ENCODE data around the gene ITPRIPL1.

ITPRIPL1 gene

GRCh38 chr2:96340493-96341414, 15.6 kb downstream of the ITPRIPL1 start:
- H3K9me3 ChIP-seq (ENCODE audit: control insufficient read depth, low read length): no peaks in the 10 kb centered on the region
- H3K27ac ChIP-seq (ENCODE audit: low read depth, low read length, severe bottlenecking): no peak overlapping the region
- peaks cover 5% of the 10 kb centered on the region for H3K4me1 ChIP-seq (ENCODE audit: control insufficient read depth, insufficient read depth, low read length, poor library complexity, severe bottlenecking)
- peaks cover 53% of the 10 kb centered on the region for H3K36me3 ChIP-seq (ENCODE audit: control insufficient read depth, insufficient read depth, low read length)
- no peak overlapping the region for H3K4me3 ChIP-seq (ENCODE audit: extremely low read depth, insufficient read depth, low read length, poor library complexity, severe bottlenecking)
- WGBS, 2 experiments (ENCODE audit: insufficient coverage in 2 of 2): 92 to 99% methylated on average over 8 of the region's 9 CpGs

GRCh38 chr2:96341641-96342040, 16.5 kb downstream of the ITPRIPL1 start:
- H3K36me3 ChIP-seq (ENCODE audit: control insufficient read depth, insufficient read depth, low read length): peaks cover 62% of the 10 kb centered on the region
- WGBS, 2 experiments (ENCODE audit: insufficient coverage in 2 of 2): 95 to 100% methylated on average over 12 of the region's 14 CpGs
- peaks cover 5% of the 10 kb centered on the region for H3K4me1 ChIP-seq (ENCODE audit: control insufficient read depth, insufficient read depth, low read length, poor library complexity, severe bottlenecking)
- no peak overlapping the region for H3K4me3 ChIP-seq (ENCODE audit: extremely low read depth, insufficient read depth, low read length, poor library complexity, severe bottlenecking)
- H3K27ac ChIP-seq (ENCODE audit: low read depth, low read length, severe bottlenecking): no peak overlapping the region
- no peaks in the 10 kb centered on the region for H3K9me3 ChIP-seq (ENCODE audit: control insufficient read depth, low read length)

GRCh38 chr2:96342085-96342484, 17.0 kb downstream of the ITPRIPL1 start:
- H3K27ac ChIP-seq (ENCODE audit: low read depth, low read length, severe bottlenecking): no peak overlapping the region
- 92 to 100% methylated on average over 2 to 3 of the region's 6 CpGs for WGBS, 2 experiments (ENCODE audit: insufficient coverage in 2 of 2)
- H3K4me1 ChIP-seq (ENCODE audit: control insufficient read depth, insufficient read depth, low read length, poor library complexity, severe bottlenecking): peaks cover 5% of the 10 kb centered on the region
- peaks cover 67% of the 10 kb centered on the region for H3K36me3 ChIP-seq (ENCODE audit: control insufficient read depth, insufficient read depth, low read length)
- no peak overlapping the region for H3K4me3 ChIP-seq (ENCODE audit: extremely low read depth, insufficient read depth, low read length, poor library complexity, severe bottlenecking)
- H3K9me3 ChIP-seq (ENCODE audit: control insufficient read depth, low read length): no peaks in the 10 kb centered on the region

GRCh38 chr2:96344011-96344410, 18.9 kb downstream of the ITPRIPL1 start:
- peaks cover 78% of the 10 kb centered on the region for H3K36me3 ChIP-seq (ENCODE audit: control insufficient read depth, insufficient read depth, low read length)
- H3K4me3 ChIP-seq (ENCODE audit: extremely low read depth, insufficient read depth, low read length, poor library complexity, severe bottlenecking): no peak overlapping the region
- no peaks in the 10 kb centered on the region for H3K9me3 ChIP-seq (ENCODE audit: control insufficient read depth, low read length)
- 100% methylated on average over 4 of the region's 5 CpGs; no CpG with 5 or more reads in 1 of the 2 experiments for WGBS, 2 experiments (ENCODE audit: insufficient coverage in 2 of 2)
- H3K4me1 ChIP-seq (ENCODE audit: control insufficient read depth, insufficient read depth, low read length, poor library complexity, severe bottlenecking): peaks cover 5% of the 10 kb centered on the region
- no peak overlapping the region for H3K27ac ChIP-seq (ENCODE audit: low read depth, low read length, severe bottlenecking)

- Histone ChIP-seq H3K36me3 (ENCODE audit: control insufficient read depth, insufficient read depth, low read length) (peaks cover 90% of the 10 kb centered on the region), H3K27ac (ENCODE audit: low read depth, low read length, severe bottlenecking) (no peak overlapping the region), H3K4me1 (ENCODE audit: control insufficient read depth, insufficient read depth, low read length, poor library complexity, severe bottlenecking) (peaks cover 1% of the 10 kb centered on the region), H3K4me3 (ENCODE audit: extremely low read depth, insufficient read depth, low read length, poor library complexity, severe bottlenecking) (no peak overlapping the region), H3K9me3 (ENCODE audit: control insufficient read depth, low read length) (no peaks in the 10 kb centered on the region)
- WGBS, 2 experiments (ENCODE audit: insufficient coverage in 2 of 2): 89 to 98% methylated on average over 2 to 4 of the region's 4 CpGs
These were observed 20.3 kb downstream of the ITPRIPL1 start for GRCh38 chr2:96345438-96345837.

- Histone ChIP-seq H3K4me3 (ENCODE audit: extremely low read depth, insufficient read depth, low read length, poor library complexity, severe bottlenecking) (no peak overlapping the region), H3K27ac (ENCODE audit: low read depth, low read length, severe bottlenecking) (no peak overlapping the region), H3K36me3 (ENCODE audit: control insufficient read depth, insufficient read depth, low read length) (peaks cover 95% of the 10 kb centered on the region), H3K9me3 (ENCODE audit: control insufficient read depth, low read length) (no peaks in the 10 kb centered on the region), H3K4me1 (ENCODE audit: control insufficient read depth, insufficient read depth, low read length, poor library complexity, severe bottlenecking) (no peaks in the 10 kb centered on the region)
- 95 to 98% methylated on average over 6 of the region's 6 CpGs for WGBS, 2 experiments (ENCODE audit: insufficient coverage in 2 of 2)
These were observed 20.8 kb downstream of the ITPRIPL1 start for GRCh38 chr2:96345868-96346462.

GRCh38 chr2:96347395-96347794, 22.3 kb downstream of the ITPRIPL1 start:
- Histone ChIP-seq H3K27ac (ENCODE audit: low read depth, low read length, severe bottlenecking) (no peak overlapping the region), H3K4me3 (ENCODE audit: extremely low read depth, insufficient read depth, low read length, poor library complexity, severe bottlenecking) (no peak overlapping the region), H3K36me3 (ENCODE audit: control insufficient read depth, insufficient read depth, low read length) (peaks cover 95% of the 10 kb centered on the region), H3K9me3 (ENCODE audit: control insufficient read depth, low read length) (no peaks in the 10 kb centered on the region), H3K4me1 (ENCODE audit: control insufficient read depth, insufficient read depth, low read length, poor library complexity, severe bottlenecking) (no peaks in the 10 kb centered on the region)
- WGBS, 2 experiments (ENCODE audit: insufficient coverage in 2 of 2): 100% methylated on average over 1 of the region's 1 CpG

GRCh38 chr2:96353032-96353561, 28.0 kb downstream of the ITPRIPL1 start:
- Histone ChIP-seq H3K4me1 (ENCODE audit: control insufficient read depth, insufficient read depth, low read length, poor library complexity, severe bottlenecking) (no peaks in the 10 kb centered on the region), H3K27ac (ENCODE audit: low read depth, low read length, severe bottlenecking) (no peak overlapping the region), H3K9me3 (ENCODE audit: control insufficient read depth, low read length) (no peaks in the 10 kb centered on the region), H3K36me3 (ENCODE audit: control insufficient read depth, insufficient read depth, low read length) (peaks cover 89% of the 10 kb centered on the region), H3K4me3 (ENCODE audit: extremely low read depth, insufficient read depth, low read length, poor library complexity, severe bottlenecking) (no peak overlapping the region)
- 98% methylated on average over 6 of the region's 9 CpGs for WGBS, 2 experiments (ENCODE audit: insufficient coverage in 2 of 2)

- Histone ChIP-seq H3K27ac (ENCODE audit: low read depth, low read length, severe bottlenecking) (no peak overlapping the region), H3K4me1 (ENCODE audit: control insufficient read depth, insufficient read depth, low read length, poor library complexity, severe bottlenecking) (no peaks in the 10 kb centered on the region), H3K4me3 (ENCODE audit: extremely low read depth, insufficient read depth, low read length, poor library complexity, severe bottlenecking) (no peak overlapping the region), H3K9me3 (ENCODE audit: control insufficient read depth, low read length) (no peaks in the 10 kb centered on the region), H3K36me3 (ENCODE audit: control insufficient read depth, insufficient read depth, low read length) (peaks cover 87% of the 10 kb centered on the region)
- 100% methylated on average over 1 of the region's 4 CpGs; no CpG with 5 or more reads in 1 of the 2 experiments for WGBS, 2 experiments (ENCODE audit: insufficient coverage in 2 of 2)
These were observed 28.5 kb downstream of the ITPRIPL1 start for GRCh38 chr2:96353606-96354101.

GRCh38 chr2:96354492-96354891, 29.4 kb downstream of the ITPRIPL1 start:
- Histone ChIP-seq H3K9me3 (ENCODE audit: control insufficient read depth, low read length) (no peaks in the 10 kb centered on the region), H3K4me1 (ENCODE audit: control insufficient read depth, insufficient read depth, low read length, poor library complexity, severe bottlenecking) (no peaks in the 10 kb centered on the region), H3K36me3 (ENCODE audit: control insufficient read depth, insufficient read depth, low read length) (peaks cover 87% of the 10 kb centered on the region), H3K4me3 (ENCODE audit: extremely low read depth, insufficient read depth, low read length, poor library complexity, severe bottlenecking) (no peak overlapping the region), H3K27ac (ENCODE audit: low read depth, low read length, severe bottlenecking) (no peak overlapping the region)
- 83 to 89% methylated on average over 4 of the region's 4 CpGs for WGBS, 2 experiments (ENCODE audit: insufficient coverage in 2 of 2)
